Motor neuron (in vitro differentiated cells): Measurements from ENCODE around the gene MID1IP1. TPM values are rescaled to one million over a fixed set of nuclear protein-coding genes. Genes with fewer than 3 reads are reported as not detected.

Source experiments
- total RNA-seq, 8 experiments: library from RNA; unstranded; fragments of 300-600 nt; gene quantifications; 2 replicates each; pipeline versions ENCODE4 v1.2.3 to v1.2.4, GENCODE V29; 2022

Gene MID1IP1
- total RNA-seq, 8 experiments from 2014 or later = 40.4 to 93.3 (median 55.3) TPM

Other genes with a start within 250 kb of the MID1IP1 start
- 10 to 100 TPM in 7 of 8 experiments, 1 to 10 TPM in 1; 3.9 to 88.2 (median 60.8) TPM for gene TSPAN7, start 239.9 kb upstream of the MID1IP1 start, total RNA-seq